ENCODE measurements around the gene MOB3A.

DNA sequence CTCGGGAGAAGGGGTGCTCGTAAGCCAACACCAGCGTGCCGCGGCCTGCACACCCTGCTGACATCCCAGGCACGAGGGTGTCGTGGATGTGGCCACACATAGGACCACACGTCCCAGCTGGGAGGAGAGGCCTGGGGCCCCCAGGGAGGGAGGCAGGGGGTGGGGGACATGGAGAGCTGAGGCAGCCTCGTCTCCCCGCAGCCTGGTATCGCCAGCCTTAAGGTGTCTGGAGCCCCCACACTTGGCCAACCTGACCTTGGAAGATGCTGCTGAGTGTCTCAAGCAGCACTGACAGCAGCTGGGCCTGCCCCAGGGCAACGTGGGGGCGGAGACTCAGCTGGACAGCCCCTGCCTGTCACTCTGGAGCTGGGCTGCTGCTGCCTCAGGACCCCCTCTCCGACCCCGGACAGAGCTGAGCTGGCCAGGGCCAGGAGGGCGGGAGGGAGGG is 3.0 kb upstream of the MOB3A start:
- no peak for TF ChIP-seq FOXM1 (IDR thresholded peaks at IDR 0.05; ENCODE audit: borderline replicate concordance)
- TF ChIP-seq FOXA1 (IDR thresholded peaks at IDR 0.05) = no peak
- no peak for TF ChIP-seq SUZ12 (IDR thresholded peaks at IDR 0.05)
- no peak for TF ChIP-seq BHLHE40 (IDR thresholded peaks at IDR 0.05; ENCODE audit: borderline replicate concordance)
- no peak for TF ChIP-seq CTBP1 (IDR thresholded peaks at IDR 0.05; ENCODE audit: borderline replicate concordance)
- TF ChIP-seq NFRKB (IDR thresholded peaks at IDR 0.05) = no peak
- TF ChIP-seq ZNF384 (IDR thresholded peaks at IDR 0.05) = no peak
- TF ChIP-seq, protein P1, sequence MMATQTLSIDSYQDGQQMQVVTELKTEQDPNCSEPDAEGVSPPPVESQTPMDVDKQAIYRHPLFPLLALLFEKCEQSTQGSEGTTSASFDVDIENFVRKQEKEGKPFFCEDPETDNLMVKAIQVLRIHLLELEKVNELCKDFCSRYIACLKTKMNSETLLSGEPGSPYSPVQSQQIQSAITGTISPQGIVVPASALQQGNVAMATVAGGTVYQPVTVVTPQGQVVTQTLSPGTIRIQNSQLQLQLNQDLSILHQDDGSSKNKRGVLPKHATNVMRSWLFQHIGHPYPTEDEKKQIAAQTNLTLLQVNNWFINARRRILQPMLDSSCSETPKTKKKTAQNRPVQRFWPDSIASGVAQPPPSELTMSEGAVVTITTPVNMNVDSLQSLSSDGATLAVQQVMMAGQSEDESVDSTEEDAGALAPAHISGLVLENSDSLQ (IDR thresholded peaks at IDR 0.05) = no peak
- TF ChIP-seq HDGF (IDR thresholded peaks at IDR 0.05; ENCODE audit: borderline replicate concordance) = no peak
- no peak for TF ChIP-seq ARNT (IDR thresholded peaks at IDR 0.05)
- TF ChIP-seq TARDBP (IDR thresholded peaks at IDR 0.05) = no peak
- TF ChIP-seq FOXK2 (IDR thresholded peaks at IDR 0.05) = no peak

Measured in HEK293T (cell line).